Measurements from ENCODE around the gene TRIM45.

DNA sequence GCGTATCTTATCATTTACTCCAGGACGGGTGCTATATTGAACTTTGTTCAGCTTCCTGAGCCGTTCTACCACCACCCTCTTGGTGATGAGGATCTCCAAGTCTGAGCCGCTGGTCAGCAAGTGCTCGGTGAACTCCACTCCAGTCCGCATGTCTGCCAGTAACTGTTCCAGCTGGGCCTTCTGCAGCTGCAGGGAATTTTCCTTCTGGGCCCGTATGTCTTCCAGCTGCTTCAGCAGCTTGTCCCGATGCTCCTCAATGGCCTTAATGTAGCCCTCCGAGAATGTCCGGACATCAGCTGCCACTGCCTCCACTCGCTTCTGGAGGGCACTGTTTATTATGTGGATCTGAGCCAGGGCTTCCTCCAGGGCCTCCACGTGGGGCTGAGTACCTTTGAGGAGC is 3.4 kb downstream of the TRIM45 start:
- TF ChIP-seq, protein P1, sequence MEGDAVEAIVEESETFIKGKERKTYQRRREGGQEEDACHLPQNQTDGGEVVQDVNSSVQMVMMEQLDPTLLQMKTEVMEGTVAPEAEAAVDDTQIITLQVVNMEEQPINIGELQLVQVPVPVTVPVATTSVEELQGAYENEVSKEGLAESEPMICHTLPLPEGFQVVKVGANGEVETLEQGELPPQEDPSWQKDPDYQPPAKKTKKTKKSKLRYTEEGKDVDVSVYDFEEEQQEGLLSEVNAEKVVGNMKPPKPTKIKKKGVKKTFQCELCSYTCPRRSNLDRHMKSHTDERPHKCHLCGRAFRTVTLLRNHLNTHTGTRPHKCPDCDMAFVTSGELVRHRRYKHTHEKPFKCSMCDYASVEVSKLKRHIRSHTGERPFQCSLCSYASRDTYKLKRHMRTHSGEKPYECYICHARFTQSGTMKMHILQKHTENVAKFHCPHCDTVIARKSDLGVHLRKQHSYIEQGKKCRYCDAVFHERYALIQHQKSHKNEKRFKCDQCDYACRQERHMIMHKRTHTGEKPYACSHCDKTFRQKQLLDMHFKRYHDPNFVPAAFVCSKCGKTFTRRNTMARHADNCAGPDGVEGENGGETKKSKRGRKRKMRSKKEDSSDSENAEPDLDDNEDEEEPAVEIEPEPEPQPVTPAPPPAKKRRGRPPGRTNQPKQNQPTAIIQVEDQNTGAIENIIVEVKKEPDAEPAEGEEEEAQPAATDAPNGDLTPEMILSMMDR (IDR thresholded peaks at IDR 0.05): no peak
- no peak for TF ChIP-seq POLR2A (IDR thresholded peaks at IDR 0.05)
